ENCODE measurements around the gene POLD1. TPM values are rescaled to one million over a fixed set of nuclear protein-coding genes. Genes with fewer than 3 reads are reported as not detected.

POLD1 gene
- total and polyA plus RNA-seq, 2 of the 13 experiments (the other 11 are each of a cell fraction or from before 2014, with no cell fraction given) = 17.4 to 54.0 TPM

GRCh38 chr19:50368649-50369570 lies 15.2 kb upstream of the POLD1 start (continued):
- TF ChIP-seq, protein P1, sequence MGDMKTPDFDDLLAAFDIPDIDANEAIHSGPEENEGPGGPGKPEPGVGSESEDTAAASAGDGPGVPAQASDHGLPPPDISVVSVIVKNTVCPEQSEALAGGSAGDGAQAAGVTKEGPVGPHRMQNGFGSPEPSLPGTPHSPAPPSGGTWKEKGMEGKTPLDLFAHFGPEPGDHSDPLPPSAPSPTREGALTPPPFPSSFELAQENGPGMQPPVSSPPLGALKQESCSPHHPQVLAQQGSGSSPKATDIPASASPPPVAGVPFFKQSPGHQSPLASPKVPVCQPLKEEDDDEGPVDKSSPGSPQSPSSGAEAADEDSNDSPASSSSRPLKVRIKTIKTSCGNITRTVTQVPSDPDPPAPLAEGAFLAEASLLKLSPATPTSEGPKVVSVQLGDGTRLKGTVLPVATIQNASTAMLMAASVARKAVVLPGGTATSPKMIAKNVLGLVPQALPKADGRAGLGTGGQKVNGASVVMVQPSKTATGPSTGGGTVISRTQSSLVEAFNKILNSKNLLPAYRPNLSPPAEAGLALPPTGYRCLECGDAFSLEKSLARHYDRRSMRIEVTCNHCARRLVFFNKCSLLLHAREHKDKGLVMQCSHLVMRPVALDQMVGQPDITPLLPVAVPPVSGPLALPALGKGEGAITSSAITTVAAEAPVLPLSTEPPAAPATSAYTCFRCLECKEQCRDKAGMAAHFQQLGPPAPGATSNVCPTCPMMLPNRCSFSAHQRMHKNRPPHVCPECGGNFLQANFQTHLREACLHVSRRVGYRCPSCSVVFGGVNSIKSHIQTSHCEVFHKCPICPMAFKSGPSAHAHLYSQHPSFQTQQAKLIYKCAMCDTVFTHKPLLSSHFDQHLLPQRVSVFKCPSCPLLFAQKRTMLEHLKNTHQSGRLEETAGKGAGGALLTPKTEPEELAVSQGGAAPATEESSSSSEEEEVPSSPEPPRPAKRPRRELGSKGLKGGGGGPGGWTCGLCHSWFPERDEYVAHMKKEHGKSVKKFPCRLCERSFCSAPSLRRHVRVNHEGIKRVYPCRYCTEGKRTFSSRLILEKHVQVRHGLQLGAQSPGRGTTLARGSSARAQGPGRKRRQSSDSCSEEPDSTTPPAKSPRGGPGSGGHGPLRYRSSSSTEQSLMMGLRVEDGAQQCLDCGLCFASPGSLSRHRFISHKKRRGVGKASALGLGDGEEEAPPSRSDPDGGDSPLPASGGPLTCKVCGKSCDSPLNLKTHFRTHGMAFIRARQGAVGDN (CRISPR knock-in tag; IDR thresholded peaks at IDR 0.05) = peak; percentile 49
- no peak for TF ChIP-seq MBNL3 (CRISPR knock-in tag; conservative IDR thresholded peaks at IDR 0.05)
- TF ChIP-seq ZNF501 (CRISPR knock-in tag; IDR thresholded peaks at IDR 0.05) = peak; percentile 30; the same call in 1 of the 2 replicates
- 0 out of 2 replicates have a peak, but pooled peaks have one; percentile 41 for TF ChIP-seq KAT8 (CRISPR knock-in tag; IDR thresholded peaks at IDR 0.05)
- TF ChIP-seq CTCF (CRISPR knock-in tag; IDR thresholded peaks at IDR 0.05) = peak; percentile 92
- no peak for TF ChIP-seq NR3C1 (CRISPR knock-in tag; IDR thresholded peaks at IDR 0.05)
- TF ChIP-seq ZNF691 (CRISPR knock-in tag; IDR thresholded peaks at IDR 0.05; ENCODE audit: borderline replicate concordance, low read depth) = peak; percentile 40; the same call in 1 of the 2 replicates
- TF ChIP-seq, protein P2, sequence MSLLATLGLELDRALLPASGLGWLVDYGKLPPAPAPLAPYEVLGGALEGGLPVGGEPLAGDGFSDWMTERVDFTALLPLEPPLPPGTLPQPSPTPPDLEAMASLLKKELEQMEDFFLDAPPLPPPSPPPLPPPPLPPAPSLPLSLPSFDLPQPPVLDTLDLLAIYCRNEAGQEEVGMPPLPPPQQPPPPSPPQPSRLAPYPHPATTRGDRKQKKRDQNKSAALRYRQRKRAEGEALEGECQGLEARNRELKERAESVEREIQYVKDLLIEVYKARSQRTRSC (CRISPR knock-in tag; IDR thresholded peaks at IDR 0.05; ENCODE audit: low read depth) = no peak
- TF ChIP-seq ETV5 (CRISPR knock-in tag; IDR thresholded peaks at IDR 0.05; ENCODE audit: borderline replicate concordance) = 0 out of 2 replicates have a peak, but pooled peaks have one; percentile 29
- 0 out of 2 replicates have a peak, but pooled peaks have one; percentile 30 for TF ChIP-seq RFXAP (CRISPR knock-in tag; IDR thresholded peaks at IDR 0.05; ENCODE audit: borderline replicate concordance)
- TF ChIP-seq GATAD2A (CRISPR knock-in tag; IDR thresholded peaks at IDR 0.05) = peak; percentile 31; the same call in 1 of the 2 replicates
- 0 out of 2 replicates have a peak, but pooled peaks have one; percentile 46 for TF ChIP-seq MEIS2 (CRISPR knock-in tag; IDR thresholded peaks at IDR 0.05)
- TF ChIP-seq FOXP1 (IDR thresholded peaks at IDR 0.05) = no peak
- no peak for TF ChIP-seq FOXP1 (CRISPR knock-in tag; IDR thresholded peaks at IDR 0.05)
- TF ChIP-seq NR2C2 (CRISPR knock-in tag; IDR thresholded peaks at IDR 0.05; ENCODE audit: borderline replicate concordance) = 0 out of 2 replicates have a peak, but pooled peaks have one; percentile 20
- TF ChIP-seq ZBTB26 (CRISPR knock-in tag; IDR thresholded peaks at IDR 0.05; ENCODE audit: borderline replicate concordance) = peak; percentile 90
- peak; percentile 29; the same call in 1 of the 2 replicates for TF ChIP-seq ZBTB7A (CRISPR knock-in tag; IDR thresholded peaks at IDR 0.05)
- TF ChIP-seq TEAD3 (CRISPR knock-in tag; optimal IDR thresholded peaks at IDR 0.05; ENCODE audit: borderline replicate concordance) = peak; percentile 54
- TF ChIP-seq RAD21 (CRISPR knock-in tag; IDR thresholded peaks at IDR 0.05) = peak; percentile 85
- TF ChIP-seq HMG20B (CRISPR knock-in tag; conservative IDR thresholded peaks at IDR 0.05) = no peak

All from HepG2 (cell line).